GM21367 (cell line): ENCODE measurements around the gene NUP58.

Experiments used
- ATAC-seq: cut with Tn5 transposase; IDR thresholded peaks from one replicate; pipeline ENCODE4 v1.9.1; 2021; ENCODE audit not compliant: unreplicated experiment

The NUP58 gene

DNA sequence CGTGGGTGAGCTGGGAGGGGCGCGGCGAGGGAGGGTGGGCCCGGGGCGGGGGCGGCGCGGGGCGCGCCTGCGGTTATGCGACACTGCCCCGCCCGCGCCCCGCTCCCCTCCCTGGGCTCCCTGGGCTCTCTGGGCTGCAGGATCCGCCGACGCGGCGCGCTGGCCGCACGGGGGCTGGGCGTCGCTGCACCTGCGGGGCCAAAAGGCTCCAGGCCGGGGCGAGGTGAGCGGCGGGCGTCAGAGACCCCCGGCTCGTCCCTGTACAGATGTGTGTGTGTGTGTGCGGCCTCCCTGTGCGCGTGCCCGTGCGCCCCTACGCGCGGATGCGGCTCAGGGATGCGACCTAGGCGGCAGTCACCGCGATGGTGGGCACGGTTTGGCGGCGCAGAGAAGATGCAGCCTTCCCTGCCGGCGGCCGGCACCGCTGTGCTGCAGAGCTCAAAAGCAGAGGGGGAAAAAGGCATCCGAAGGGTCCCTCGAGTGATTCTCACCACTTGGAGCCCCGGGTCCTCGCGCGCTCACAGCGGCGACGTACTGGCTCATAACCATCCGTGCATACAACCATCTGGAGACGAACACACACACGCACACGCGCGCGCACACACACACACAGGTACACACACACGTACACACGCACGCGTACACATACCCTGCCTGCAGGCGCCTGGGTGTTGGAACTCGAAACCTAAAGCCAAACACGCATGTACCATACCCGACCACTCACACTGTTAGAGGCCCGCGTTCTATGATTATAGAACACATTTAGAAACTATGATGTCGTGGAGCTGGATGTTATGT lies 71.1 kb downstream of the NUP58 start:
- no peak for ATAC-seq

DNA sequence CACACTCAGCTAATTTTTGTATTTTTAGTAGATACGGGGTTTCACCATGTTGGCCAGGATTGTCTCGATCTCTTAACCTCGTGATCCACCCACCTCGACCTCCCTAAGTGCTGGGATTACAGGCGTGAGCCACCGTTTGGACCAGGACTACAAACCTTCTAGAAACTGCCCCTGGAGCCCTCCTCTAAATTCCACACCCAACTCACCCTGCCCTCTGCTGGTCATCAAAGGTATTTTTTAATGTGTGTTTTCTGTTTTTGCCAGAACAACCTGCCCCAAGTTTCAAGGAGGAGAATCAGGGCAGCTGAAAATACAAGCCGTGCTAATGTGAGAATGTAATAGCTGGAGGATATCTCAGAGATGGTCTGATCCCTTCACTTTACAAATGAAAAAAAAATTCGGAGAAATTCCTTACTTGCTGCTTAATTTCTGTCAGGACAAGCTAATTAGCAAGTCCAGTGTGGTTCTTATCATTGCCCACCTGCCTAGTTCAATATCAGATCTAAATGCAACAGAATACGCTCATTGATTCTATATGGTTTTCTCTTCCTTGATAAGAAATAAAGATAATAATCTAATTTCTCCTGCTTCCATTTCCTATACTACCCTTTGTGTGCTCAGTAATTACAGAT lies 74.4 kb downstream of the NUP58 start:
- no peak for ATAC-seq

DNA sequence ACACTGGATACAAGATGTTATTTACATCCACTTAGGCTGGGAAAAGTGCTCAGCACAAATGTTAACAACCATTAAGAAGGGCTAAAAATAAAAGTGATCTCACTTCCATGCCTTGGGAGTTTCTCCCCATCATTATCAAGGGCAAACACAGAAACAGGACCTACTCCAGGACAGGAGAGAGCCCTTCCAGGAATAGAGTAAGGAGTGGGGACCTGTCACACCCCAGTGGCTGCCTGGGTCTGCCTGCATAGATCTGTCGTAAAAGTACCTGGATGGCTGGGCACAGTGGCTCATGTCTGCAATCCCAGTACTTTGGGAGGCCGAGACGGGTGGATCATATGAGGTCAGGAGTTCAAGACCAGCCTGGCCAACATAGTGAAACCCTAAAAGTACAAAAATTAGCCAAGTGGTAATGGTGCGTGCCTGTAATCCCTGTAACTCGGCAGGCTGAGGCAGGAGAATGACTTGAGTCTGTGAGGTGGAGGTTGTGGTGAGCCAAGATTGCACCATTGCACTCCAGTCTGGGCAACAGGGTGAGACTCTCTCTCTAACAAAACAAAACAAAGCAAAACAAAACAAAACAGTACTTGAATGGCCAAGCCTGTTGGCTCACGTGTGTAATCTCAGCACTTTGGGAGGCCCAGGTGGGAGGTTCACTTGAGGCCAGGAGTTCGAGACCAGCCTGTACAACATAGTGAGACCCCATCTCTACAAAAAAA lies 76.0 kb downstream of the NUP58 start:
- no peak for ATAC-seq

DNA sequence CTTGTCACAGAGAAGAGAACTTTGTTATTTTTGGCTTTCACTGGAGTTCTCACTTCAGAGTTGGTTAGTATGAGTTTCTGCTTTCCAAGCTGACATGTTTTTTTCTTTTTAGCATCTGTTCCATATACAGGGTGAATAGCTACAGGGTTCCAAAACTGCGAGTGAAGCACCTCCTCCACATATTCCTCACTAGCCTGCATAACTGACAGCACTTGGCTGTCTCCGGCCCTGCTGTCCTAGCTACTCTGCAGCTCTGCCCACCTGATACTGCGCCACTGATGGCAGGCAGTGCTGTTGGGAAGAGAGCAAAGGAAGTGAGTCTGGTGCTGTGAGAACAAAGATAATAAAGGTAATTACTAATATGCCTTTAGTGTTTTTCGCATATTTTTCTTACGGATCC lies 77.1 kb downstream of the NUP58 start:
- no peak for ATAC-seq

DNA sequence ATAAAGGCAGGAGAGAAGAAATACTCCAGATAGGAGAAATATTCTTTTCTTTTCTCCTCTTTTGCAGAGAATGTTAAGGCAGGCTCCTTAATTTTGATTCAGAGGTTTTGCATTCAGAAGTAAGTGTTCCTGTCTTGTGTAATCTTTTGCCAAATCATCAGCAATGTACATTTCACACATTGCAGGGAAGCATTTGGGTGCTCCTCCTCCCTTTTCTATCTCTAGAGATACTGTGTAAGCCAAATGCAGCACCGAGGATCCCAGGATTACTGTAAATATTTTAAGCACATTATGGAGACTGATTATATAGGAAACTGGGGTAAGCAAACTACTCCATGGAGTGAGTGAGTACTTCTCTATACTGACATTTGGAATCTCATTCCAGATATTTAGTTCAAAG lies 77.6 kb downstream of the NUP58 start:
- no peak for ATAC-seq

DNA sequence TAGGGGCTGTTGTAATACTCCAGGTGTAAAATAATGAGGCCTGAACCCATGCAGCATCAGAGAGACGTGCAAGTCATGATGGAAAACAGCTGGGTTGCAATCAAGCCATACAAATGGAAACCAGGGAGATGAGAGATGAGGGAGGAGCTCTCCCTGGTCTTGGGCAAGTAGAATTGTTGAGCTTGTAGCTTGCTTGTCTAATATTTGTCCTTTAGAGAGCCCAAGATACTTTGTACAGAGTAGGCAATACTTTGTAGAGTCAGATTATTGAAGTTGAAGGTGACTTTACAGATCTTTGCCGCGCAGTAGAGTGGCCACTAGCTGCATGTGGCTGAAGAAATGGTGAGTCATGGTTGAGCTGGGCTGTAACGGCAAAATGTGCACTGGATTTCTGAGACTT lies 78.7 kb downstream of the NUP58 start:
- no peak for ATAC-seq

DNA sequence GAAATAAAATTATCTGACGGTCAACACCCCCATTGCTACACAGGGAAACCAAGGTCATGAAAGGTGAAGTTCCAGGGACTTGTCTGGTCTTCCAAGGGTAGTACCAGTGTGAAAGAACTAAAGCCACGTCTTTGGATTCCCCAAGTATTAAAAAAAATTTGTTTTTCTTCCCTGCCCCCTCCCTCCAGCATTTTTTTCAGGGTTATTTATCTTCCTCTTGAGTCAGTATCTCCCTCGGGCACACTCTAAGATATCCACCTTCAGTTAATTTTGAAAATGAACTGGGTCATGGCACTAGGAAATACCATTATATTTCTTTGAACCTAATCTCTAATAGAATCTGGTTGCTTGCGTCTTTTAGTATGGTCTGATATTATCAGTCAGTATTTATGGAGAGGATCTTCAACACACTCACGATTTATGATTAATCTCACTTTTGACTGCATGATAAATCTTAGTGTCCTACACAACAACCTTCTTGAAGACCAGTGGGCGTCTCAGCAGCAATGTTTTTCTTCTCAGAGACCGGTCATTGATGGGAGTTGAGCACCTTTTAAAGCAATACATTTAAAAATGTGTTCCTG lies 79.4 kb downstream of the NUP58 start:
- ATAC-seq: no peak

DNA sequence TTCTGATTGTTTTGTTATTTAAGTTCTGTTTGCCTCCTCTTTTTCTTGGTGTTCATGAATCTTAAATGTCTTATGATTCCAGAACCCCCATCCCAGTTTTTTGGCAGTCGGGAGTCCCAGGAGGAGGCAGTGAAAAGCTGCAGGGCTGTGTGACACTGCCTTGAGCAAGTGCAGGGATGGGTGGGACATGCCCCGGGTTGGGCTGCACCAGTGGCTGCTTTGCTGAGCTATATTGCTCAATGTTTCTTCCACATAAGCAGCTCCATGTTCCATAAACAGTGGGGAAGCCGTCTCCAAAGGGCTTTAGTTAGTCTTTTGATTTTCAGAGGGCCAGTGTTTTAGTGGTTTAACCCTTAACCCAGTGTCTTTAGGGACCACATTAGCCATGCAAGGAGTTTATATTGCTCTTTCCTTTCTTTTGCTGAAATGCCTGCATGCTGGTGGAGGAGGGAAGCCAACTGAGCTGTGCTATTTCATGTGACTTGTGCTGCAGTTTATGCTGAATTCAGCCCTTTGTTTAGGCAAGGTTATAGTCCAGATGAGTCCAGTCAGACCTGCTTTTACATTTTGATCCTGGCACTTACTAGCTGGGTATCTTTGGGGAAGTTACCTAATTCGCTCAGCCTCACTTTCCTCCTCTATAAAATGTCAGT lies 83.5 kb downstream of the NUP58 start:
- no peak for ATAC-seq

DNA sequence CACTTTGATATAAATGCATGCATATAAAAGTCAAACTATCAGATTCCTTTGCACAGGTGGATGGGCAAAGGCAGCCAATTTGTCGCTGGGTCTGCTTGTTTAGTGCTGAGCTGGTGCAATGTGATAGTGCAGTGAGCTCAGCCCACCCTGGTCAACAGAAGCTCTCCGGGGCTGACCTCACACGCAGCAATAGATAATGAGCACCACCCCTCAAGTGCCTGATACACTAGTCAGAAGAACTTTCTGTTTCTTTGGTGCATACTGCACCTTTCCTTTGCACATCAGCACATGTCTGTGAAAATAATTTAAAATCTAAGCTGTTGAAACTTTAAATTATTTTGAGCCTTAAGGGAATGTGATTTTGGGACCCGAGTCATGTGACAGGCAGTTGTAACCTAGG lies 90.5 kb downstream of the NUP58 start:
- no peak for ATAC-seq
